SK-N-SH treated with all-trans-retinoic acid at 6 μM for 48 hours (cell line): ENCODE measurements around the gene BUD13.

Source experiments
- ATAC-seq: fragments of 200-7000 bp; cut with Tn5 transposase; 3 replicates; pipeline ENCODE4 v1.9.1; 2020; ENCODE audit warnings: mild to moderate bottlenecking, moderate library complexity
- ARNTL ChIP-seq: fragments of 450-650 bp; formaldehyde crosslinking; IDR thresholded peaks from 2 replicates; pipeline ENCODE4 v1.5.0; 2020; ENCODE audit warnings: low read depth, mild to moderate bottlenecking, moderate library complexity, borderline replicate concordance
- BACH2 ChIP-seq: fragments of 250-450 bp; sonication (Bioruptor Pico); IDR thresholded peaks from 2 replicates; pipeline ENCODE4 v1.9.0; 2021; ENCODE audit warnings: mild to moderate bottlenecking, borderline replicate concordance
- CSDC2 ChIP-seq: fragments of 250-450 bp; sonication (Bioruptor Pico); IDR thresholded peaks from 2 replicates; pipeline ENCODE4 v1.5.0; 2020; ENCODE audit warnings: mild to moderate bottlenecking, moderate library complexity
- ISL1 ChIP-seq: fragments of 250-450 bp; sonication (Bioruptor Pico); IDR thresholded peaks from 2 replicates; pipeline ENCODE4 v2.1.2; 2022; ENCODE audit warnings: mild to moderate bottlenecking, moderate library complexity
- OSR1 ChIP-seq: fragments of 250-450 bp; sonication (Bioruptor Pico); IDR thresholded peaks from 2 replicates; pipeline ENCODE4 v1.8.0; 2022; ENCODE audit warnings: moderate library complexity, mild to moderate bottlenecking, inconsistent platforms
- PPARA ChIP-seq: fragments of 250-450 bp; sonication (Bioruptor Pico); IDR thresholded peaks from 2 replicates; pipeline ENCODE4 v1.5.0; 2020; ENCODE audit warnings: mild to moderate bottlenecking, borderline replicate concordance
- RARB ChIP-seq: fragments of 250-450 bp; sonication (Bioruptor Pico); IDR thresholded peaks from 2 replicates; pipeline ENCODE4 v1.8.0; 2021; ENCODE audit warnings: mild to moderate bottlenecking, moderate library complexity
- TCF4 ChIP-seq: fragments of 250-450 bp; sonication (Bioruptor Pico); IDR thresholded peaks from 2 replicates; pipeline ENCODE4 v1.8.0; 2021; ENCODE audit warnings: mild to moderate bottlenecking, moderate library complexity, borderline replicate concordance
- ZC3H10 ChIP-seq: fragments of 250-450 bp; sonication (Bioruptor Pico); IDR thresholded peaks from 2 replicates; pipeline ENCODE4 v1.5.1; 2021; ENCODE audit warnings: mild to moderate bottlenecking, moderate library complexity
- ZFP3 ChIP-seq: fragments of 250-450 bp; sonication (Bioruptor Pico); IDR thresholded peaks from 2 replicates; pipeline ENCODE4 v1.5.0; 2020; ENCODE audit warnings: mild to moderate bottlenecking, moderate library complexity
- ZFP30 ChIP-seq: fragments of 450-650 bp; formaldehyde crosslinking; IDR thresholded peaks from 2 replicates; pipeline ENCODE4 v1.5.0; 2022; ENCODE audit warnings: mild to moderate bottlenecking, moderate library complexity
- ZNF565 ChIP-seq: fragments of 450-650 bp; formaldehyde crosslinking; conservative IDR thresholded peaks from 2 replicates; pipeline ENCODE4 v1.5.0; 2020; ENCODE audit warnings: low read depth, mild to moderate bottlenecking, moderate library complexity
- ZNF70 ChIP-seq: fragments of 450-650 bp; formaldehyde crosslinking; IDR thresholded peaks from 2 replicates; pipeline ENCODE4 v1.5.0; 2020; ENCODE audit warnings: mild to moderate bottlenecking, moderate library complexity
- ZNF8 ChIP-seq: fragments of 450-650 bp; formaldehyde crosslinking; IDR thresholded peaks from 2 replicates; pipeline ENCODE4 v1.5.0; 2020; ENCODE audit warnings: mild to moderate bottlenecking, moderate library complexity
- TF ChIP-seq, protein P1 (sequence below): fragments of 250-450 bp; sonication (Bioruptor Pico); IDR thresholded peaks from 2 replicates; pipeline ENCODE4 v1.5.1; 2021; ENCODE audit warnings: mild to moderate bottlenecking, moderate library complexity
- TF ChIP-seq, protein P2 (sequence below): fragments of 250-450 bp; sonication (Bioruptor Pico); IDR thresholded peaks from 2 replicates; pipeline ENCODE4 v1.8.0; 2021; ENCODE audit warnings: low read depth, mild to moderate bottlenecking, moderate library complexity, borderline replicate concordance
- TF ChIP-seq, protein P3 (sequence below): fragments of 250-450 bp; sonication (Bioruptor Pico); IDR thresholded peaks from 2 replicates; pipeline ENCODE4 v1.8.0; 2020; ENCODE audit warnings: mild to moderate bottlenecking, moderate library complexity, borderline replicate concordance
- TF ChIP-seq, protein P4 (sequence below): fragments of 250-450 bp; sonication (Bioruptor Pico); IDR thresholded peaks from 2 replicates; pipeline ENCODE4 v1.5.1; 2020; ENCODE audit warnings: low read depth, mild to moderate bottlenecking, moderate library complexity
- TF ChIP-seq, protein P5 (sequence below): fragments of 250-450 bp; sonication (Bioruptor Pico); IDR thresholded peaks from 2 replicates; pipeline ENCODE4 v1.5.0; 2020; ENCODE audit warnings: mild to moderate bottlenecking, moderate library complexity

BUD13 gene

DNA sequence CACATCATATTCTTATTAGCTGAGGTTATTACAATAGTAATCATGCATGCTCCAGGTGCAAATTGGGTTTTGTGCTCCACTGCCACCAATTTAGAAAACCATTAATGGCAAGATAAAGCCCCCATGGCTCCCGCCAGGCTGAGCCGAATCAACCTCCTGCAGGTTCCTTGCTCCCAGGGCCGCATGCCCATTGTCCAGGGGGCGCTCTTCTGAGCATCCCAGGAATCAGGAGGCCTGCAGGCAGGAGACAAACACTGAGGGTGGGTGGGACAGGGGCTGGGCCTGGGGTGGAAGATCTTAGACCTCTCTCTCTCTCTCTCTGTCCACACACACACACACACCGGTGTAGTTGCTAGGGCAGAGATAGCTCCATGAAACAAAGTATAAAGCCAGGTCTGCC lies 57.4 kb downstream of the BUD13 start:
- no peak for ATAC-seq
- TF ChIP-seq OSR1 (CRISPR knock-in tag): no peak
- TF ChIP-seq ZC3H10 (CRISPR knock-in tag): no peak
- TF ChIP-seq ZNF8 (CRISPR knock-in tag): no peak
- TF ChIP-seq ZNF70 (CRISPR knock-in tag): no peak
- TF ChIP-seq, protein P1, sequence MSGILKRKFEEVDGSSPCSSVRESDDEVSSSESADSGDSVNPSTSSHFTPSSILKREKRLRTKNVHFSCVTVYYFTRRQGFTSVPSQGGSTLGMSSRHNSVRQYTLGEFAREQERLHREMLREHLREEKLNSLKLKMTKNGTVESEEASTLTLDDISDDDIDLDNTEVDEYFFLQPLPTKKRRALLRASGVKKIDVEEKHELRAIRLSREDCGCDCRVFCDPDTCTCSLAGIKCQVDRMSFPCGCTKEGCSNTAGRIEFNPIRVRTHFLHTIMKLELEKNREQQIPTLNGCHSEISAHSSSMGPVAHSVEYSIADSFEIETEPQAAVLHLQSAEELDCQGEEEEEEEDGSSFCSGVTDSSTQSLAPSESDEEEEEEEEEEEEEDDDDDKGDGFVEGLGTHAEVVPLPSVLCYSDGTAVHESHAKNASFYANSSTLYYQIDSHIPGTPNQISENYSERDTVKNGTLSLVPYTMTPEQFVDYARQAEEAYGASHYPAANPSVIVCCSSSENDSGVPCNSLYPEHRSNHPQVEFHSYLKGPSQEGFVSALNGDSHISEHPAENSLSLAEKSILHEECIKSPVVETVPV (CRISPR knock-in tag): no peak
- no peak for TF ChIP-seq RARB (CRISPR knock-in tag)
- TF ChIP-seq, protein P2, sequence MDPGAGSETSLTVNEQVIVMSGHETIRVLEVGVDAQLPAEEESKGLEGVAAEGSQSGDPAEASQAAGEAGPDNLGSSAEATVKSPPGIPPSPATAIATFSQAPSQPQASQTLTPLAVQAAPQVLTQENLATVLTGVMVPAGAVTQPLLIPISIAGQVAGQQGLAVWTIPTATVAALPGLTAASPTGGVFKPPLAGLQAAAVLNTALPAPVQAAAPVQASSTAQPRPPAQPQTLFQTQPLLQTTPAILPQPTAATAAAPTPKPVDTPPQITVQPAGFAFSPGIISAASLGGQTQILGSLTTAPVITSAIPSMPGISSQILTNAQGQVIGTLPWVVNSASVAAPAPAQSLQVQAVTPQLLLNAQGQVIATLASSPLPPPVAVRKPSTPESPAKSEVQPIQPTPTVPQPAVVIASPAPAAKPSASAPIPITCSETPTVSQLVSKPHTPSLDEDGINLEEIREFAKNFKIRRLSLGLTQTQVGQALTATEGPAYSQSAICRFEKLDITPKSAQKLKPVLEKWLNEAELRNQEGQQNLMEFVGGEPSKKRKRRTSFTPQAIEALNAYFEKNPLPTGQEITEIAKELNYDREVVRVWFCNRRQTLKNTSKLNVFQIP: no peak
- TF ChIP-seq ZFP3 (CRISPR knock-in tag): no peak
- TF ChIP-seq ARNTL (CRISPR knock-in tag): no peak
- no peak for TF ChIP-seq CSDC2
- no peak for TF ChIP-seq ZNF565 (CRISPR knock-in tag)
- TF ChIP-seq, protein P3, sequence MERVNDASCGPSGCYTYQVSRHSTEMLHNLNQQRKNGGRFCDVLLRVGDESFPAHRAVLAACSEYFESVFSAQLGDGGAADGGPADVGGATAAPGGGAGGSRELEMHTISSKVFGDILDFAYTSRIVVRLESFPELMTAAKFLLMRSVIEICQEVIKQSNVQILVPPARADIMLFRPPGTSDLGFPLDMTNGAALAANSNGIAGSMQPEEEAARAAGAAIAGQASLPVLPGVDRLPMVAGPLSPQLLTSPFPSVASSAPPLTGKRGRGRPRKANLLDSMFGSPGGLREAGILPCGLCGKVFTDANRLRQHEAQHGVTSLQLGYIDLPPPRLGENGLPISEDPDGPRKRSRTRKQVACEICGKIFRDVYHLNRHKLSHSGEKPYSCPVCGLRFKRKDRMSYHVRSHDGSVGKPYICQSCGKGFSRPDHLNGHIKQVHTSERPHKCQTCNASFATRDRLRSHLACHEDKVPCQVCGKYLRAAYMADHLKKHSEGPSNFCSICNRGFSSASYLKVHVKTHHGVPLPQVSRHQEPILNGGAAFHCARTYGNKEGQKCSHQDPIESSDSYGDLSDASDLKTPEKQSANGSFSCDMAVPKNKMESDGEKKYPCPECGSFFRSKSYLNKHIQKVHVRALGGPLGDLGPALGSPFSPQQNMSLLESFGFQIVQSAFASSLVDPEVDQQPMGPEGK: no peak
- TF ChIP-seq, protein P4, sequence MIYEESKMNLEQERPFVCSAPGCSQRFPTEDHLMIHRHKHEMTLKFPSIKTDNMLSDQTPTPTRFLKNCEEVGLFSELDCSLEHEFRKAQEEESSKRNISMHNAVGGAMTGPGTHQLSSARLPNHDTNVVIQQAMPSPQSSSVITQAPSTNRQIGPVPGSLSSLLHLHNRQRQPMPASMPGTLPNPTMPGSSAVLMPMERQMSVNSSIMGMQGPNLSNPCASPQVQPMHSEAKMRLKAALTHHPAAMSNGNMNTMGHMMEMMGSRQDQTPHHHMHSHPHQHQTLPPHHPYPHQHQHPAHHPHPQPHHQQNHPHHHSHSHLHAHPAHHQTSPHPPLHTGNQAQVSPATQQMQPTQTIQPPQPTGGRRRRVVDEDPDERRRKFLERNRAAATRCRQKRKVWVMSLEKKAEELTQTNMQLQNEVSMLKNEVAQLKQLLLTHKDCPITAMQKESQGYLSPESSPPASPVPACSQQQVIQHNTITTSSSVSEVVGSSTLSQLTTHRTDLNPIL: no peak
- no peak for TF ChIP-seq ISL1 (CRISPR knock-in tag)

DNA sequence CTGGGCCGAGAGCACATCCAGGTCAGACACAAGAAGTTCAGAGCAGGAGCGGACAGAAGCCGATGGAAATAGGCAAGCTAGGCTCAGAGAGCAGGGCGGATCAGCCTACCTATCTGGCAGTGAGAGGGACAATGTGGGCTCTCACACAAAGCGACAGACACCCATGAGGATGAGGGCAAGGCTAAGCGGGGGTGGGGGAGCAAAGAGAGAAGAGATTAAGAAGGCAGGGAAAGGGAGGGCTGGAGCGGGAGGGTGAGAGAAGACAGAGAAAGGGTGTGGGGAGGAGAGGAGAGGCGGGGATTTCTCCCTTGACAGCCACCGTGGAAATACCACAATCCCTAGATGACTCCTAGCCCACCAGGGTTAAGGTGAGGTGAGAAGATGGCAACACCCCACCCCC lies 57.9 kb downstream of the BUD13 start:
- TF ChIP-seq ZC3H10 (CRISPR knock-in tag): no peak
- TF ChIP-seq OSR1 (CRISPR knock-in tag): no peak
- TF ChIP-seq, protein P3: no peak
- no peak for TF ChIP-seq BACH2 (CRISPR knock-in tag)
- TF ChIP-seq, protein P5, sequence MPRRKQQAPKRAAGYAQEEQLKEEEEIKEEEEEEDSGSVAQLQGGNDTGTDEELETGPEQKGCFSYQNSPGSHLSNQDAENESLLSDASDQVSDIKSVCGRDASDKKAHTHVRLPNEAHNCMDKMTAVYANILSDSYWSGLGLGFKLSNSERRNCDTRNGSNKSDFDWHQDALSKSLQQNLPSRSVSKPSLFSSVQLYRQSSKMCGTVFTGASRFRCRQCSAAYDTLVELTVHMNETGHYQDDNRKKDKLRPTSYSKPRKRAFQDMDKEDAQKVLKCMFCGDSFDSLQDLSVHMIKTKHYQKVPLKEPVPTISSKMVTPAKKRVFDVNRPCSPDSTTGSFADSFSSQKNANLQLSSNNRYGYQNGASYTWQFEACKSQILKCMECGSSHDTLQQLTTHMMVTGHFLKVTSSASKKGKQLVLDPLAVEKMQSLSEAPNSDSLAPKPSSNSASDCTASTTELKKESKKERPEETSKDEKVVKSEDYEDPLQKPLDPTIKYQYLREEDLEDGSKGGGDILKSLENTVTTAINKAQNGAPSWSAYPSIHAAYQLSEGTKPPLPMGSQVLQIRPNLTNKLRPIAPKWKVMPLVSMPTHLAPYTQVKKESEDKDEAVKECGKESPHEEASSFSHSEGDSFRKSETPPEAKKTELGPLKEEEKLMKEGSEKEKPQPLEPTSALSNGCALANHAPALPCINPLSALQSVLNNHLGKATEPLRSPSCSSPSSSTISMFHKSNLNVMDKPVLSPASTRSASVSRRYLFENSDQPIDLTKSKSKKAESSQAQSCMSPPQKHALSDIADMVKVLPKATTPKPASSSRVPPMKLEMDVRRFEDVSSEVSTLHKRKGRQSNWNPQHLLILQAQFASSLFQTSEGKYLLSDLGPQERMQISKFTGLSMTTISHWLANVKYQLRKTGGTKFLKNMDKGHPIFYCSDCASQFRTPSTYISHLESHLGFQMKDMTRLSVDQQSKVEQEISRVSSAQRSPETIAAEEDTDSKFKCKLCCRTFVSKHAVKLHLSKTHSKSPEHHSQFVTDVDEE: no peak
- TF ChIP-seq ZNF8 (CRISPR knock-in tag): no peak
- TF ChIP-seq, protein P4: no peak
- no peak for TF ChIP-seq ZFP30
- no peak for TF ChIP-seq PPARA (CRISPR knock-in tag)
- TF ChIP-seq TCF4 (CRISPR knock-in tag): no peak
- no peak for TF ChIP-seq RARB (CRISPR knock-in tag)
- TF ChIP-seq ZFP3 (CRISPR knock-in tag): no peak
- ATAC-seq: no peak
